IMR-90 (cell line): ENCODE data around the gene PSMD9. TPM values are rescaled to one million over a fixed set of nuclear protein-coding genes. Genes with fewer than 3 reads are reported as not detected.

Source experiments
- ATAC-seq: fragments of 200-7000 bp; cut with Tn5 transposase; 2 replicates; pipeline ENCODE4 v1.9.1; 2020; ENCODE audit warnings: low read depth, mild to moderate bottlenecking, moderate library complexity
- BruUV-seq: library from RNA; stranded (reverse); fragments of 400-500 nt; replicated peaks from 2 replicates; lab custom pipeline; 2021; lab: Mats Ljungman, UMichigan
- CTCF ChIA-PET: fragments of 300-600 bp; formaldehyde crosslinking; extraction: SDS; loops from one replicate; lab custom pipeline; 2021; ENCODE audit warnings: antibody characterized with exemption; lab: Yijun Ruan, JAX
- POLR2A ChIA-PET: fragments of 300-600 bp; sonication (Branson Sonifier 250); formaldehyde crosslinking; loops from one replicate; lab custom pipeline; 2022; ENCODE audit warnings: antibody characterized with exemption; ENCODE audit not compliant: unreplicated experiment; lab: Charles Lee
- DNase-seq: peaks from one replicate; pipeline ENCODE4 v3.0.0; 2013
- H2AFZ ChIP-seq: replicated peaks from 2 replicates; pipeline ENCODE3; 2013; ENCODE audit warnings: low read length, mild to moderate bottlenecking; ENCODE audit not compliant: poor library complexity
- H2AK5ac ChIP-seq: 2 replicates; pipeline ENCODE4 v1.6.1; 2013; ENCODE audit warnings: low read depth, low read length, inconsistent platforms
- H2AK9ac ChIP-seq: replicated peaks from 2 replicates; pipeline ENCODE3; 2013; ENCODE audit warnings: mild to moderate bottlenecking, low read depth, low read length, moderate library complexity; ENCODE audit not compliant: poor library complexity
- H2BK120ac ChIP-seq: 2 replicates; pipeline ENCODE4 v1.6.1; 2013; ENCODE audit warnings: low read depth, low read length, inconsistent platforms
- H2BK15ac ChIP-seq: 3 replicates; pipeline ENCODE4 v1.6.1; 2013; ENCODE audit warnings: low read depth, low read length, inconsistent platforms
- H2BK20ac ChIP-seq: 2 replicates; pipeline ENCODE4 v1.6.1; 2013; ENCODE audit warnings: low read depth, mild to moderate bottlenecking, inconsistent platforms, low read length, moderate library complexity
- H2BK5ac ChIP-seq: 2 replicates; pipeline ENCODE4 v1.6.1; 2013; ENCODE audit warnings: mild to moderate bottlenecking, low read depth, low read length, inconsistent platforms; ENCODE audit not compliant: poor library complexity, severe bottlenecking
- H3K14ac ChIP-seq: replicated peaks from 2 replicates; pipeline ENCODE4 v1.6.1; 2013; ENCODE audit warnings: low read depth, low read length, inconsistent platforms
- H3K18ac ChIP-seq: 2 replicates; pipeline ENCODE4 v1.6.1; 2013; ENCODE audit warnings: low read depth, low read length, control low read depth
- H3K23ac ChIP-seq: 2 replicates; pipeline ENCODE4 v1.6.1; 2013; ENCODE audit warnings: low read depth, low read length, inconsistent platforms
- H3K27ac ChIP-seq: 2 replicates; pipeline ENCODE4 v1.5.1; 2013; ENCODE audit warnings: mild to moderate bottlenecking, control low read depth, low read length; ENCODE audit not compliant: insufficient read depth
- H3K27me3 ChIP-seq: 2 replicates; pipeline ENCODE4 v1.6.1; 2013; ENCODE audit warnings: low read length; ENCODE audit not compliant: control insufficient read depth, insufficient read depth
- H3K36me3 ChIP-seq: 2 replicates; pipeline ENCODE4 v1.6.1; 2013; ENCODE audit warnings: low read length, mixed read lengths; ENCODE audit not compliant: control insufficient read depth, insufficient read depth
- H3K4ac ChIP-seq: 2 replicates; pipeline ENCODE4 v1.6.1; 2013; ENCODE audit warnings: low read depth, low read length, inconsistent platforms
- H3K4me1 ChIP-seq: 2 replicates; pipeline ENCODE4 v1.6.1; 2013; ENCODE audit warnings: low read length, mixed read lengths; ENCODE audit not compliant: control insufficient read depth, insufficient read depth
- H3K4me2 ChIP-seq: 2 replicates; pipeline ENCODE4 v1.6.1; 2013; ENCODE audit warnings: low read depth, mild to moderate bottlenecking, control low read depth, low read length, moderate library complexity
- H3K4me3 ChIP-seq: 2 replicates; pipeline ENCODE4 v1.5.1; 2013; ENCODE audit warnings: low read depth, mild to moderate bottlenecking, control low read depth, low read length, moderate library complexity; ENCODE audit not compliant: insufficient read depth
- H3K56ac ChIP-seq: 2 replicates; pipeline ENCODE4 v1.6.1; 2013; ENCODE audit warnings: low read length, inconsistent platforms; ENCODE audit not compliant: insufficient read depth; ENCODE audit errors: extremely low read depth
- H3K79me1 ChIP-seq, 2 experiments: 2 replicates each; pipeline ENCODE4 v1.6.1; 2013; ENCODE audit warnings: low read length in 2 of 2, inconsistent platforms in 1 of 2, low read depth in 1 of 2
- H3K9ac ChIP-seq: 2 replicates; pipeline ENCODE4 v1.6.1; 2013; ENCODE audit warnings: low read depth, low read length, control low read depth
- H3K9me1 ChIP-seq: 2 replicates; pipeline ENCODE4 v1.6.1; 2013; ENCODE audit warnings: low read length, inconsistent platforms; ENCODE audit not compliant: insufficient read depth
- H3K9me3 ChIP-seq: 2 replicates; pipeline ENCODE4 v1.6.1; 2013; ENCODE audit warnings: low read length; ENCODE audit not compliant: control insufficient read depth, insufficient read depth
- H4K20me1 ChIP-seq: 2 replicates; pipeline ENCODE4 v1.6.1; 2013; ENCODE audit warnings: low read length, inconsistent platforms; ENCODE audit not compliant: insufficient read depth
- H4K5ac ChIP-seq: 2 replicates; pipeline ENCODE4 v1.6.1; 2013; ENCODE audit warnings: mild to moderate bottlenecking, low read depth, low read length, control low read depth
- H4K8ac ChIP-seq, 2 experiments: 2 replicates each; pipeline ENCODE4 v1.6.1; 2013; ENCODE audit warnings: low read depth in 2 of 2, low read length in 2 of 2, control low read depth in 1 of 2, inconsistent platforms in 1 of 2
- H4K91ac ChIP-seq: 2 replicates; pipeline ENCODE4 v1.6.1; 2013; ENCODE audit warnings: low read depth, low read length, inconsistent platforms; ENCODE audit not compliant: insufficient read depth
- ELK1 ChIP-seq: fragments of 150-350 bp; IDR thresholded peaks from 2 replicates; pipeline ENCODE4 v1.6.1; 2016; ENCODE audit warnings: low read depth, mild to moderate bottlenecking, low read length, moderate library complexity, borderline replicate concordance
- MAZ ChIP-seq: IDR thresholded peaks from 2 replicates; pipeline ENCODE4 v1.6.1; 2012; ENCODE audit warnings: low read depth, mild to moderate bottlenecking, low read length, improper control_type of control experiment, moderate library complexity, borderline replicate concordance
- NFE2L2 ChIP-seq: fragments of 150-350 bp; IDR thresholded peaks from 2 replicates; pipeline ENCODE4 v1.6.1; 2016; ENCODE audit warnings: low read depth, mild to moderate bottlenecking, low read length
- RAD21 ChIP-seq: IDR thresholded peaks from 2 replicates; pipeline ENCODE4 v1.6.1; 2012; ENCODE audit warnings: low read length, improper control_type of control experiment
- WGBS, 2 experiments: methylation state at CpG; one replicate each; pipeline versions ENCODE4 v1.1.5 to v1.1.7; 2013; ENCODE audit warnings: missing lambda C conversion rate in 2 of 2; ENCODE audit not compliant: insufficient read length in 1 of 2; ENCODE audit errors: extremely low coverage in 2 of 2; 5-methylcytosine and 5-hydroxymethylcytosine counted together
- dilution Hi-C: fragments of 300-500 bp; cut with HindIII; formaldehyde crosslinking; loops from one replicate; pipeline ENCODE4 v1.14.3; 2018; ENCODE audit warnings: low sequenced_read_pairs; ENCODE audit not compliant: unreplicated experiment
- in situ Hi-C: fragments of 300-500 bp; cut with MboI; formaldehyde crosslinking; loops from 3 replicates; pipeline ENCODE4 v1.14.3; 2019; ENCODE audit warnings: low sequenced_read_pairs, inconsistent platforms, mixed read lengths
- intact Hi-C: fragments of 100-400 bp; cut with micrococcal nuclease; formaldehyde crosslinking; loops from 2 replicates; pipeline ENCODE4 v1.10.0; 2022
- polyA plus RNA-seq, 3 experiments: library from polyadenylated mRNA; depleted of rRNA; stranded (reverse); fragments of >200 nt; gene quantifications; 2 replicates each; pipeline ENCODE4 v1.2.3, GENCODE V29; 2012; ENCODE audit warnings: low replicate concordance in 1 of 3
- total RNA-seq: library from RNA; depleted of rRNA; stranded (reverse); fragments of >200 nt; gene quantifications from 2 replicates; pipeline ENCODE4 v1.2.3, GENCODE V29; 2012

PSMD9 gene
- total and polyA plus RNA-seq, 2 of the 4 experiments (the other 2 are of a cell fraction): 135 to 142 TPM

GRCh38 chr12:121908702-121909101, 20.1 kb downstream of the PSMD9 start:
- no peak for ATAC-seq
- Histone ChIP-seq H3K14ac (no peak overlapping the region), H3K9me1 (0 out of 2 replicates have a peak, but pooled peaks cover 4% of the 10 kb centered on the region), H2AK9ac (no peak overlapping the region), H3K4ac (no peak overlapping the region), H2BK5ac (no peak overlapping the region), H4K20me1 (no peaks in the 10 kb centered on the region; the same call in 1 of the 2 replicates), H4K91ac (no peak overlapping the region), H3K27me3 (no peaks in the 10 kb centered on the region), H3K79me1 (peaks cover 14 to 39% of the 10 kb centered on the region in 2 experiments), H3K23ac (no peak overlapping the region), H2BK120ac (no peak overlapping the region), H3K27ac (no peak overlapping the region), H4K8ac (no peak overlapping the region), H3K4me3 (no peak overlapping the region), H2AFZ (no peak overlapping the region), H2AK5ac (no peak overlapping the region), H3K4me2 (no peak overlapping the region), H3K9ac (no peak overlapping the region), H3K56ac (no peak overlapping the region), H3K9me3 (no peaks in the 10 kb centered on the region), H2BK15ac (no peak overlapping the region), H3K36me3 (peaks cover 40% of the 10 kb centered on the region), H3K18ac (no peak overlapping the region), H2BK20ac (no peak overlapping the region), H4K5ac (no peak overlapping the region), H3K4me1 (no peaks in the 10 kb centered on the region)
- in situ Hi-C loops (no loop called here), intact Hi-C loops (no loop called here), dilution Hi-C loops (no loop called here)
- no peak for DNase-seq
- BruUV-seq: no TSS peak
- CTCF ChIA-PET: no interaction called here
- POLR2A ChIA-PET: interaction anchor here (0.7 kb wide), 1 partner anchor 170 kb away, joined by 6 read pairs; the partner anchor contains the start of gene MLXIP
- no peak for TF ChIP-seq NFE2L2
- no peak for TF ChIP-seq MAZ
- TF ChIP-seq ELK1: no peak
- no peak for TF ChIP-seq RAD21
- WGBS, 2 experiments: 80% methylated on average over 1 of the region's 2 CpGs; no CpG with 5 or more reads in 1 of the 2 experiments
